GM23248 (cell line): Measurements from ENCODE around the gene CLINT1.

ENCODE experiments used
- EZH2 ChIP-seq: fragments of 200-600 bp; sonication (generic); IDR thresholded peaks from 2 replicates; pipeline ENCODE4 v1.6.1; 2018; ENCODE audit warnings: antibody characterized with exemption, mild to moderate bottlenecking; ENCODE audit not compliant: insufficient read depth, poor library complexity, severe bottlenecking
- EZH2phosphoT487 ChIP-seq: fragments of 200-600 bp; sonication (generic); IDR thresholded peaks from 2 replicates; pipeline ENCODE4 v1.6.1; 2018; ENCODE audit warnings: antibody characterized with exemption, moderate library complexity, mild to moderate bottlenecking, low read depth; ENCODE audit not compliant: insufficient read depth

- TF ChIP-seq EZH2 (no peak), EZH2phosphoT487 (no peak)
These were observed at the start of gene CLINT1 for GRCh38 chr5:157858527-157859226.
